Measurements from ENCODE around the gene FAM240A.
"Not testable (repeated sequence)": the region's sequence is repeated elsewhere in the genome, so short reads cannot be mapped to it uniquely, and the experiment has no call there.

The FAM240A gene

DNA sequence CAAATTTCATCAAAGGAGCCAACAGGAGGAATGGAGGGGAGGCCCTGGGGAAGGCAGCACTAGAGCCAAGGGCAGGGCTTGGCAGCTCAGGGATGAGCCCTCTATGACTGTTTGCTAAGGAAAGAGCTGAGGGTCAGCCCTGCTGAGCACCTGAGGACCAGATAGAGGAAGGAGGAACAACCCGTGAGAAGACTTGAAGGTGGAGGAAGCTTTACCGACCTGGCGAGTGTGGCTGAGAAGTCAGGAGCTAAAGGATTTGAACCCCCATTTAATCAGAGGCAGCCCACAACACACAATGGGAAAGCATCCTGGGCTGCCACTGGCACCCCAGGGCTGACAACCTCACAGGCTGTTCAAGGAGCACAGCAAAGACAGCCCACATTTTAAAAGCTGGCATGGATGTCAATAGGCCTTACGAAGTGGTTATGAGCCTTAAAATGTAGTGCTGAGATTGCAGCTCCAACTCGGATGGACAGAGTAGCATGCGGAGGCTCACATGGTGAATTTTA lies 25.5 kb upstream of the FAM240A start:
- no peak for DNase-seq (ENCODE audit: low read depth)

DNA sequence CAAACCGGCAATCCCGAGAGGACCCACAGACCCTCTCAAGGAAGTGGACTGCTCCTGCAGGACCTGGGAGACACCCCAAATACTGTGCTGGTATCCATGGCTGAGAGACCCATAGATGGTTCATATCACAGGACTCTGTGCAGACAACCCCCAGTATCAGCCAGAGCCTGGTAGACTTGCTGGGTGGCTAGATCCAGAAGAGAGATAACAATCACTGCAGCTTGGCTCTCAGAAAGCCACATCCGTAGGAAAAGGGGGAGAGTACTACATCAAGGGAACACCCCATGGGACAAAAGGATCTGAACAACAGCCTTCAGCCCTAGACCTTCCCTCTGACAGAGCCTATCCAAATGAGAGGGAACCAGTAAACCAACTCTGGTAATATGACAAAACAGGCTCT lies 25.1 kb upstream of the FAM240A start:
- not testable (repeated sequence) for DNase-seq (ENCODE audit: low read depth)

DNA sequence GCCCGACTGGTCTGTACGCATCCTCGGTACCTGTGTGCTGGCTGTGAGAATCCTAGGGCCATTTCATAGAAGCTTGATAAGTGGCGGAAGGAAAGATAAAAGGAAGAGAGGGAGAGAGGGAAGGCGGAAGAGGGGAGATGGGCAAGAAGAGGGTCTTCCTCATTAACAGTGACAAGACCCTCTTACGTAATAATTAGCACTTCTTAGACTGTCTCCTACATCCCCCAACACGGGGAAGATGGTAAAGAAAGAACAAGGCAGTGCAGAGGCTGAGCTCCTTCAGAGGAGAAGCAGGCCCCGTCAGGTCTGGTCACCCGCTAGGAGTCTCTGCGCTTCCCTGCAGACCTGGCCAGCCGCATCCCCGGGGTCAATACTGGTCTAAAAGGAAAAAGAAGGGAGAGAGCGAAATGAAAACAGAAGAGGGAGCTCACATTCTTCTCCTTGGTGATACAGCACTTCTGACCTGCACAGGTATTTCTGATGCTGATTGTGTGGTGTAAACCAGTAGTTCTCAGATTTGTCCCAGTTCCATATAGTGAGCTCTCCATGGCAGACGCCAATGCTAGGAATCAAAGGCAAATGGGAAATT lies 19.0 kb upstream of the FAM240A start:
- no peak for DNase-seq (ENCODE audit: low read depth)

DNA sequence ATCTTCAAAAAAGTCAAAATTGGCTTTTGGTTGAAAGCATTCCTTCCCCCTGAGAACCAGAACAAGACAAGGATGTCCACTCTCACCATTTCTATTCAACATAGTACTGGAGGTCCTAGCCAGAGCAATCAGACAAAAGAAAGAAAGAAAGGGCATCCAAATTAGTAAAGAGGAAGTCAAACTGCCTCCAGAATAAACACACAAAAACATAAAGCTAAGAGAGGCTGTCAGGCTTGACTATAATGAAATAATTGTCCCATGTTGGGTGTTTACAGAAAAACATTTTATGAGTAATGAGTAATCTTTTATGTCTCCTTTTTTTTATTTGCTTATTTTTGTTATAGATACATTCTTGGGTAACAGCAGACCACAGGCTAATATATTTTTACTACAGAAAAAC lies 18.3 kb upstream of the FAM240A start:
- DNase-seq (ENCODE audit: low read depth): no peak

DNA sequence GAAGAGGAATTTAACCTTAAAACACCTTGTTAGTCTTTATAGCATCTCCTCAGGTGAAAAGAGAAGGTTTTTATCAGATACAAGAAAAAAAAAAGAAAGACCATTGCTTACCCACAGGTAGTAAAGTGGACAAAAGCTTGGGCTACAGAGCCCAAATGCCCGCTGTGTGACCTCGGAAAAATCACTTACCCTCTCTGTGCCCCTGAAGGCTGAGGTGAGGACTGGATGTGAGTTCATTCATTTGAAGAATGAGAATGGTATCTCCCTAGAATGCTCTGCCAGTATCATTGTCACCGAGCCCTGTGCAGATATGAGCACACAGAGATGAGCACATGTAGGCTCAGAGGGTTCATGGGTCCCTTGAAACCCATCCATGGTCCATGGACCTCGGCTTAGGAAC lies 17.6 kb upstream of the FAM240A start:
- no peak for DNase-seq (ENCODE audit: low read depth)

DNA sequence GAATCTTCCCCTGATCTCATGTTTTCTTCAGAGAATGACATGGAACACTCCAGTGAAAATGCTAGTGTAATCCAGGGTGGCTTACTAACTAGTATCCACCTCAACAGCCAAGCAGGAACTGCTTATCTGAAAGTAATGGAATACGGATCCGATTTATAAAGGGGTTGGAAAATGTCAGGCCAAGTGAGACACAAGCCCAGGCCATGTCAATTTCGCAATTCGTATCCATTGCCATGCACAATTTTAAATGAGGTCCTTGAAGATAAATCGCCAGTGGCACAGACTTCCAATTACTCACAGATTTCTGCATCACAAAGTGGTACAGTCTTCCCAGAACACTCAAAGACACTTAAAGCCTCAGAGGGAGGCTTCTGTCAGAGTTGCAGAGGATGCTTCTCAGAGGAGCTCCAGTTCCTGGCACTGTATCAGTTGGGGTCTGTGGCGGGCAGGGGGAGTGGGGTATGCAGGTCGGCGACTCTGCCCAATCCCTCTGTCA lies 16.5 kb upstream of the FAM240A start:
- DNase-seq (ENCODE audit: low read depth): no peak

DNA sequence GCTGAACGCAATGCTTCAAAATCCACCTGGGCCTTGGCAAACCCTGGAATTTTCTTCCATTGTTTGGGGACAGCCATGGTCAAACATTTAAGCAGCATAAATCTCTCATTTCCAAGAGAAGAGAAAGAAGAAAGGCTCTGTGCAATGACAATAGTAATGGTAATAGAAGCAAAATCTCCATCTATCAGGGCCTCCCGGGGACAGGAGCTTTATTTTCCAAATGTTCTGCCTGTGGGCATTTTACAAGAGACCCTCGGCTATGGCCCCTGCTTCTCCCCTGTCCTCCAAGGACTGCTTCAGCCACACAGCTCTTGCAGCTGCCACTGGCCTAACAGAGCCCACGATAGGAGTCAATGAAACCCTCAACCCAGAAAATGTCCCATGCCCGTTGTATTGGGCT lies 12.7 kb upstream of the FAM240A start:
- DNase-seq (ENCODE audit: low read depth): no peak

DNA sequence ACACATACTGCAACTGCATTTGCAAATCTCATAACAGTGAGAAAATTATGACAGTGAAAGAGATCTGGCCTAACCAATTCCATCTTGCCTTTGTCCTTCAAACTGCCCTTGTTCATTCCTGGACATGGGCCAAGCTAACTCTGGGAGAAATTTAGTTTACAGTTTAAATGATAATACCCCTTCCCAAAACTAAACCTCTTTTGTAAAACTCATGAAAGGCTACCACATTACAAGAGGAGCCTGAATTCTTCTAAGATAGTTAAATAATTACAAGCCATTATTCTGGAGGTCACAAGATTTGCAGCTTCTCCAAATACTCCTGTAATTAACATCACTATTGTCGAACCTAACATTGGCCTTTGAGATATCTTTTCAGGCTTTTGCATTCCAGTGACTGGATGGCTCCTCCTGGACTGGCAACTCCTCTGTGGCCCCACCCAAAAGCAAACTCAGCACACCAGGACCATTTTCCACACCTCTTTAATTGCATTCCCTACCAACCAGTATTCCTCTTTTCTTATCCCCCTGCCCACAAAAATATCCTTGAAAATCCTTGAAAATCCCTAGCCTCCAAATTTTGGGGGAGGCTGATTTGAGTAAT lies 8.8 kb upstream of the FAM240A start:
- no peak for DNase-seq (ENCODE audit: low read depth)

DNA sequence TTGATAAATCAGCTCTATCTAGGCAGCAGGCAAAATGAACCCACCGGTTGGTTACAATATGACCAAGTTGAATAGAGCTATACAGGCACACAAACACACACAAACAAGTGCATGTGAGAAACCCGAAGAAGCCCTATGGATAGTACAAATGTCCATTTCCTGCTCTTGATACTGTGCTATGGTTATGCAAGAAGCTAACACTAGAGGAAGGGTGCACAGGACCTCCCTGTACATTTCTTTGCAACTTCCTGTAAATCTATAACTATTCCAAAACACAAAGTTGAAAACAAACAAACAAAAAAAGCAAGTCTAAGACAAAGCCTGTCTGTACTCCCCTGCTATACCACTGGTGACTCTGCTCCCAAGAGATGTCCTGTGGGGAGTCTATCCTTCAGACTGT lies 8.2 kb upstream of the FAM240A start:
- DNase-seq (ENCODE audit: low read depth): no peak

DNA sequence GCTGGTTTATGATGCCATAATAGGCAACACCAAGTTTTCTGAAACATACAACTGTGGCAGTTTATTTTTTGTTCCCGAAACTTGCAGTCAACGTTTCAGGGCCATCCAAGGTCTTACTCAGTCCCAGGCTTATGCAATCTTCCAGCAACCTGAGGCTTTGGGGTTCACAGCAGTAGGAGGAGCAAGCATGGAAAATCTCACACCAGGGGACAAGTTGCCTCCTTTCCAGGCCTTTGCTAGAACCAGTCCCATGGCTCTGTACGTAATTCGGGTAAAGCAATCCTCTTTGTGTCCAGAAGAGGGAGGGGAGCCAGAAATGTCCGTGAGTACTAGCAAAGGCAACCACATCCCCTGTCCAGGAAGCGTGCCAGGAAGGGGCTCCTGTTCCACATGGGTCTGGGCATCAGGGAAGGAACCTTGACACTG lies 4.7 kb upstream of the FAM240A start:
- no peak for DNase-seq (ENCODE audit: low read depth)

DNA sequence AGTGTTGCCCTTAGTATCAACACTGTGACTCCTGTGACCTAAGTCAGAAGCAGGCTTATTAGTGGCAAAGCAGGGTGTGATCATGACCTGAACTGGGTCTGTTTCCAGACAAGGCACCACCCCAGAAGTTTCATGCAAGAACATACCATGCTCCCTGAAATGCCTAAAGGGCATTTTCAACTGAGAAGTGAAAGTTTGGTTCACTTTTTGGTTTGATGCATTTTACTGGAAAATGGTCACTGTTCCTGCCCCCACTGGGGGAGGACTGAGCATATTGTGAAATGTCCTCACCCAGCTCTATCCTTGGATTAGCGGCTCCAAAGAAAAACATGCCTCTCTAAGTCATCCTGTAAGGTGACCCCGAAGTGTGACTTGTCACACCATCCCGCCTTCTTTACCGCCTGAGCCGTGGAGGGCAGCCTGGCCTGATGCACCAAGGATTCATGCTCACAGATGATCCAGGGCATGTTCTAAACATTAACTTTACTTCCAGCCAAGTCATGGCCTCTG lies 3.1 kb upstream of the FAM240A start:
- DNase-seq (ENCODE audit: low read depth): no peak

DNA sequence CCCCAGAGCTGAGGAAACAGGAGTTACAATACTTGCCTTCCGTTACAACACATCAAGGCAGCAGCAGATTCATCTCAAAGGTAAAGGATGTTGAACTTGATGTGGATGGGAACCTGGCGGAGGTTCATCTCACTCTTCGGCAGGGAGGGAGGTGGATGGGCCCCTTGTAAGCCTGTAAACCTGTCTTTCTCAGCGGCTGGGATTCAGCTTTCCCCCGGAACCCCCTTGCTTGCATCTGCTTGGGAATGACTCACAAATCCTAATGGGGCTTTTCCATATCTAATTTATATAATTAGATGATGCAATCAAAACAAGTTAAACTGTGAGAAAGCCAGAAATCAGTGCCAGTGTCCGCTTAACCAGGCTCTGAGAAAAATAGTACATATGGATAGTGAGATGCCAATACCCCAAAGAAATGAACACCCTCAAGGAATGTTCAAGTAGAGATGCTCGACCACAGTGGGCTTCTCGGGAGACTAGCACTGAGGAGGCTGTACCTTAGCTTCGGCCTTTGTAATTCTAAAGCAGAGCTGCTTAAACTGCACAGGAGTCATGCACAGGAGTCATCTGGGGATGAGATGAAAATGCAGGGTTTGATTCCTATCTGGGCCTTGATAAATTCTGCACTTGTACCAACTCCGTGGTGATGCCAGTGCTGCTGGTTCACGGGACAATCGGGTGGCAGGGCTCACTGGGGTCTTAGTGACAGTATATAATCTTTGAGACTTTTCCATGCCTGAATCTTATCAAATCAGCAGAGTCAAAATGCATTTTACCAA lies 2.2 kb upstream of the FAM240A start:
- DNase-seq (ENCODE audit: low read depth): no peak

DNA sequence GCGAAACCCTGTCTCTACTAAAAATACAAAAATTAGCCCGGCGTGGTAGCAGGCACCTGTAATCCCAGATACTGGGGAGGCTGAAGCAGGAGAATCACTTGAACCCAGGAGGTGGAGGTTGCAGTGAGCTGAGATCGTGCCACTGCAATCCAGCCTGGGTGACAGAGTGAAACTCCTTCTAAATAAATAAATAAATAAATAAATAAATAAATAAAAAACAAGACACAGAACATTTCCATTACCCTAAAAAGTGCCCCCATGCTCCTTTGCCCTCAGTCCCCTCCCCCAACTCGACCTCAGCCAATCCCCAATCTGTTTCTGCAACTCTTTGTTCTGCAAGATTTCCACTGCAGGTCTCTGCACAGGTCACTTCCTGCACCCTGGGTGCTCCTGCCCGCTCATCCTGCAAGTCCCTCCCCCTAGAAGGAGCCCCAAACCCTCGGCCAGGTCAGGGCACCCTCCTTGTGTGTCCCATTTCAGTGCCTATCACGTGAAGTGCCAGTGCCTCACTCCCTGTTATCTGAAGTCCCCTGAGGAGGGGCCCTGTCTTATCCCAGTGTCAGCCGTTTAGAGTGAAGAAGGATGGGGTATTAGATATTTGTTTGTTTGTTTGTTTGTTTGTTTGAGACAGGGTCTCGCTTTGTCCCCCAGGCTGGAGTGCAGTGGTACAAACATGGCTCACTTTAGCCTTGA lies 1.1 kb downstream of the FAM240A start:
- no peak for DNase-seq (ENCODE audit: low read depth)

DNA sequence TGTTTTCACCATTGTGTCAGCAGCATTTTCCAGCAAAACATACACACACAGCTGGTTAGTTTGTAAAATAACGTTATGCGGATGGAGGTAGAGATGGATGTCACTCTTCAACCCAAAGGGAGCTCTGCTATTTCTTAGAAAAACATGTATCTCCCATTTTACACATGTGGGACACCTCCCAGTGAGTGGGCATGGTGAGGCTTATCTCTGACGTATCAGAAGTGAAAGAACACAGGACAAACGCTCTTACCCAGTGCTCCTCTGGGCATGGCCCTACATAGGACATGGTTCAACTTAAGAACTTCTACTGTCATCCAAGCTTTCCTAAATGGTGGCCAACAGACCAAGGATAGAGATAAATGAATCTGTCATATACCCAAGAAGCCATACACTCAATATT lies 2.1 kb downstream of the FAM240A start:
- DNase-seq (ENCODE audit: low read depth): no peak

DNA sequence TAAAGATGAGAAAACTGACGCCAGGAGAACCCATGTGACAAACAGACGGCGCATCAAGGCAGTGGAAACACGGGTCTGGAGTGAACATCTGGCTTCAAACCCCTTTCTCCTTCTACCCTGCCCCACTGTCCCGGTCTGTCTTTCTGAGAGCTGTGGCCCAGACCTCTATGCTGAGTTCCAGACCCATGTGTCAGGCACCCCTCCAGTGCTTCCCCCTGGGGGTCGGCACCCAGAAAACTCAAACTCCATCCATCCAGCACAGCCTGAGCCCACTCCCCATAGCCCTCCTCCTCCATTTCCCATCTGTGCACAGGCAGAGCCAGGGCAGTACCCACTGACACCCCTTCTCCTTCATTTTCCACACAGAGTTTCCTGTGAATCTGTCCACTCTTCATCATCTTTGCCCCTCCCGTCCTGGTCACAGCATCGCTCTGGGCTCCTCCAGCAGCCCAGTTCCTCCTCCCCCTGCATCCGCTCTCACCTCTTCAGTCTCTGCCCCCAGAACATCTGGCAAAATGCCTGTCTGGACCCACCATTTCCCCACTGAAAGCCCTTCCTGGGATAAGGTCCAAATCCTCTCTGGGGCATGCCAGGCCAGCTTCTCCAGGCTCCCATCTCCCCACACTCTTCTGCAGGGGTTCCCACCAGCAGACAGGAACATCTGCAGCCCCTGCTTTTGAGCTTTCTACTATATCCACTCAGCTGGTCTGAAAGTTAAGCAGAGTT lies 2.9 kb downstream of the FAM240A start:
- DNase-seq (ENCODE audit: low read depth): no peak

DNA sequence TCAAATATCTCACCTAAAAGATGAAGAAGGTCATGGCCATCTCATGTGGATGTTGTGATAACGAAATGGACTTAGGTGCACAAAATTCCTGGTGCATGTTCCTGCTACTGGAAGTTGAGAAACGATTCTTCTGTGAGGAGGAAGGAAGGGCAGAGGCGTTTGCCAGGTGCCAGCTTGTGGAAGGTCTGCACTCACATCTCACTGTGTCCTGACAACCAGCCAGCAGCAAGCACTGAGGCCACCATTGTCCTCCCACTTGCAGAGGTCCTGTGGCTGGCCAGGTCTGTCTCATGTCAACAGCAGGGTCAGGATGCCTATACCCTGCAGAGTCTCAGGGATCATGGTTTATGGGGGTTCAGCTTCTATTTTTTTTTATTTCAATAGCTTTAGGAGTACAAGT lies 3.7 kb downstream of the FAM240A start:
- no peak for DNase-seq (ENCODE audit: low read depth)

DNA sequence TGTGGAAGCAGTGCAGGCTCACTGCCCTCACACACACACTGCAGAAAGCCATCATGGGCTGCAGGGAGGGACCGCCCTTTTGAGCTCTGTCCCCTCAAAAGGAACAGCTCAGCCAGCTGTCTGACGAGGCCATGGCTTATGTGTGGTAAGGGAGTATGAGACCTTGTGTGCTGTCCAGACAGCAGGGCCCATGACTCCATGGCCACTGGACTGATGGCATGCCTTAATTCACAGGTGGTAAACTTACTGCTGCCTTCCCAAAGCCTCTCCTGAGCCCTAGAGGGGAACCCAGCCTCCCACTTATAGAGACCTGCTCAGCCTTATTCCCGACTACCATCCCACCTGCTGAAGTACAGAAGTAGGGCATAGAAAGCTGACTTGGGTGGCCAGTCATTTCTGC lies 5.6 kb downstream of the FAM240A start:
- DNase-seq (ENCODE audit: low read depth): no peak

DNA sequence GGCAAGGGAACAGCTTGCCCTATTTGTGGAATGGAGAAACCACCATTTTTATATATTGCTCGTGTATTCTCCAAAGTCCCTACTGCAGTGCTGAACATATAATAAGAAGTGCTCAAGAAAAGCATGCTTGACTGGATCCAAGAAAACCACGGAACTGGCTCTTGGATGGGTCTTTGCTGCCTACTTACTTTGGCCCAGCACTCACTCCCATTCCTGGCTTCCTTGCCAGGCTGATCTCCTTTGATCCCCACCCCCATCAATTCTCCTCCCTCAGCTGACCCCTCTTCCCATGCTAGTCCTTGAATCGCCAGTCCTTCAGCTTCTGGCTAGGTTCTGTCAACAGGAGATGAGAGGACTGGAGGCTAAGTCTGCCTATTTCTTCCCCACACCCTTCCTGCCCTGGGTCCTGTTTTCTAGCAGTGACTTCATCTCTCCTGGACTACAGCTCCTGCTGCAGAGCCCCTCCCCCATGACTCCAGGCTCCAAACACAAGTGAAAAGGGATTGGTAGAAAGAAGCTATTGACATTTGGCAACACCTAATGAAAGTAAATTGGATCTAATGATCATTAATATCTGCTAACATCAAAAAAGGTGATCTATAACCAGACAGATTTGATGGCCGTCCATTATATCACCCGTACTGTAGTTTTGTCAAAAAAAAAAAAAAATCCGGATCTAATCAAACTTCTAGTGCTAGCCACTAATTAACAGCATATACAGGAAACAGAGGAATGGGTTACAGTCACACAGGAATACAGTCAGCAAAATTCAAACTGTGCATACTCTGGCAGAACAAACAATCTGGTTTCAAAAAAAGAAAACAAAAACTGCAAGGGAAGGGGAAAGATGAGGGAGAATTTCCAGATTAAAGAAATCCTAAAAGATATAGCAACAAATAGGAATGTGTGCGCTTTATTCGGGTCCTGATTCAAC lies 7.8 kb downstream of the FAM240A start:
- no peak for DNase-seq (ENCODE audit: low read depth)

DNA sequence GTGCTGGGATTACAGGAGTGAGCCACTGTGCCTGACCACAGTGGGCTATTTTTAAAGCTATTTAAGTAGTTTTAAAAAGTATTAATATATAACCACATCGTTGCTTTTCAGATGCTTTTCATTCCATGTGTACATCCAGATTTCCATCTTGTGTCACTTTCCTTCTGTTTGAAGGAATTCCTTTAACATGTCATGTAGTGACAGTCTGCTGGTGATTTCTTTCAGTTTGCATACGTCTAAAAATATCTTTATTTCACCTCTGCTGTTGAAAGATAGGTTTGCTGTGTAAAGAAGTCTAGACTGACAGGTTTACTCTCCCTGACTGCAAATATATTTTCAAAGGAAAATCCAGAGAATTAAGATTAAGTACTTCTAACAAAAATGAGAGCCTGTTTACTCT lies 12.2 kb downstream of the FAM240A start:
- DNase-seq (ENCODE audit: low read depth): no peak

DNA sequence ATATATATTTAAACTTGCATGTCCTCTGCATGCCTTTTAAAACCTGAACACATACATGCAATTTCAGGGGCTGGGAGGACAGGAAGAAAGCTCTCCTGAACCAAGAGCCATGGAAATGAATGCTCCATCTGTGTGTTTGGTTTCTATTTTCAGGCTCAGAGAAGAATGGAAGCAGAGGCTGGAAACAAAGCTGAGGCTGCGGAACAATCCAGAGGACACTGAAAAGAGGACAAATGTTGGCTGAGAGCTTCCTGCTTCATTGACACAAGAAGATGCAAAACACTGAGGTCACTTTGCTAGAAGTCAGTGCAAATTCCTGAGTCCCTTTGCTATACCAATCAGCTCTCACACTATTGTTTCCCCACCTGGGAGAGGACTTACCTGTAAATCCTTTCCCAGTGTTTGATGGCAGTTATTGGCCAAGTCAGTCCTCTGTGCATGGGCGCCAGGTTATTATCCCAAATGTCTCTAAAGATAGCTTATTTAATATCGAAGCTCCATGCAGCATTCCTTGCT lies 12.7 kb downstream of the FAM240A start:
- DNase-seq (ENCODE audit: low read depth): no peak
